Urinary bladder (tissue), 4 donors: ENCODE results near the gene CNGB1. TPM values are rescaled to one million over a fixed set of nuclear protein-coding genes. Genes with fewer than 3 reads are reported as not detected.

Experiments used
- DNase-seq: peaks from one replicate; pipeline ENCODE4 v3.0.0-alpha.2; 2015; ENCODE audit errors: extremely low spot score
- H3K27ac ChIP-seq: one replicate; pipeline ENCODE4 v1.5.1; 2013; ENCODE audit warnings: low read depth, mild to moderate bottlenecking, moderate library complexity
- H3K36me3 ChIP-seq: one replicate; pipeline ENCODE4 v1.6.1; 2013; ENCODE audit warnings: mild to moderate bottlenecking, moderate library complexity; ENCODE audit not compliant: insufficient read depth
- H3K4me1 ChIP-seq: one replicate; pipeline ENCODE4 v1.6.1; 2013; ENCODE audit warnings: mild to moderate bottlenecking, moderate library complexity; ENCODE audit not compliant: insufficient read depth
- H3K4me3 ChIP-seq: one replicate; pipeline ENCODE4 v1.5.1; 2013; ENCODE audit warnings: low read depth, low read length
- WGBS: extraction: QIAGEN DNeasy Blood & Tissue Kit; methylation state at CpG from one replicate; pipeline ENCODE4 v1.1.7; 2013; 5-methylcytosine and 5-hydroxymethylcytosine counted together
- polyA plus RNA-seq: library from polyadenylated mRNA; stranded (reverse); fragments of 200-250 nt; gene quantifications from one replicate; pipeline ENCODE4 v1.2.3, GENCODE V29; 2013
- total RNA-seq: library from RNA; depleted of rRNA; stranded (reverse); fragments of >200 nt; gene quantifications from one replicate; pipeline ENCODE4 v1.2.3, GENCODE V29; 2014
- donor health status: healthy with polysubstance abuse.
- donor health status: healthy.

Gene CNGB1
- total and polyA plus RNA-seq, 2 donors = 0.16 TPM; not detected in 1

DNA sequence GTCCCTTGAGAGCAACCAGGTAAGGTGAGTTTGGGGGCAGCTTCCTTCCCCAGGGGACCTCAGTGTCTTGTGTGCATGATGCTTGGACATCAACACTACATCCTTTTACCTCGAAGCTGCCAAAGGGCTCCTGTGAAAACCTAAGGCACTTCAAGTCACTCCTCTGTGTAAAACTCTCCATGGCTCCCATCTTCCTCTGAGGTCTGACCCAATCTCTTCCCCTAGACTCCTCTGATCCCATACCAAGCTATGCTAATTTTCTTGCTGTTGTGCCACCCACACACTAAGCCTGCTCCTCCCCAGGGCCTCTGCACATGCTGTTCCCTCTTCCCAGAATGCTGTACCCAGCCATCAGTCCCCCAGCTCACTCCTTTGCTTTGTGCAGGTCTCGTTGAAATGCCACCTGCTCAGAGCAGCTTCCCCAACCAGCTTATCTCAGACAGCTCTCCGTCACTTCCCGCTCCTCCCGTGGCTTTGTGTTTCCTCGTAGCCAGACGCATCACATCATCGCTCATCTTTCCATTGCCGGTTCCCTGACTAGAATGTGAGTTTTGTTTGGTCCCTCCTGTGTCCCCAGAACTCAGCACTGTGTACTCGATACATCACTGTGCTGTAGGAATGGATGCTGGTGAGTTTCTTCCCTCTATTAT, 78.4 kb downstream of the CNGB1 start:
- no peaks in the 10 kb centered on the region for H3K4me1 ChIP-seq
- no peak for DNase-seq
- H3K36me3 ChIP-seq = no peaks in the 10 kb centered on the region
- 58% methylated on average over 10 of the region's 10 CpGs for WGBS
- H3K4me3 ChIP-seq = no peak overlapping the region
- H3K27ac ChIP-seq = no peak overlapping the region

DNA sequence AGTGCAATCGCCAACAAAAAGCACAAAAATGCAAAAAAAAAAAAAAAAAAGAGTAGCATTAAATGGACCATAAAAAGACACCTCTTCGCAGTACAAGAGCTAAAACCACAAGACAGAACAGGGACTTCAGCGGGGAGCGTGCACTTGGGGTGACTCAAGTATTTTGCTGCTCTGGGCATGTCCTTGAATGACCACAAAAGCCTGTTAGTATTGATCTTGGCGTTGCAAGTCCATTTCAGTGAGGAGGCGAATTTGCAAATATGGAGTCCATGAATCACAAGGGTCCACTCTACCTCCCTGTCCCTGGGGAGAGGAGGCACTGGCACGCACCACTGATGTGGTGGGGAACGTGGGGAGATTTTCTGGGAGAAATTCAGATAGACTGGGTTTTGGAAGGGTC, 78.9 kb downstream of the CNGB1 start:
- no peak overlapping the region for H3K27ac ChIP-seq
- H3K4me1 ChIP-seq = no peaks in the 10 kb centered on the region
- no peaks in the 10 kb centered on the region for H3K36me3 ChIP-seq
- H3K4me3 ChIP-seq = no peak overlapping the region
- DNase-seq = no peak
- WGBS = 83% methylated on average over 8 of the region's 8 CpGs

DNA sequence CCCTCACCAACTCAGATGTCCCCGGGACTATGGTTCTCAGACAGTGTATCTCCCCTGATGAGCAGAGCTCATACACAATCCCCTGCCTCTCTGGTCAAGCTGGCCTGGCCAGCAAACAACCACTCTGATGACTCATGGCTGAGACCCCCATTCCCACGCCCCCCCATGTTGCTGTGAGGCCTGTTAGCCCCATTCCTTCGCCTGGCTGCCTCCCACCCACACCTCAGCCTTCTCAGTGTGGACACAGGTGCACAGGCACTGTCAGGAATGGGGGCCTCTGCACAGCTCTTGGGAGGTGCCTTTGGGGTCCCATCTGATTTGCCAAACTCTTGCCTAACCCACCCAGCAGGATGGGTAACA, 80.2 kb downstream of the CNGB1 start:
- Histone ChIP-seq H3K36me3 (no peaks in the 10 kb centered on the region), H3K4me1 (no peaks in the 10 kb centered on the region), H3K27ac (no peak overlapping the region), H3K4me3 (no peak overlapping the region)
- WGBS = 86% methylated on average over 3 of the region's 3 CpGs
- no peak for DNase-seq

DNA sequence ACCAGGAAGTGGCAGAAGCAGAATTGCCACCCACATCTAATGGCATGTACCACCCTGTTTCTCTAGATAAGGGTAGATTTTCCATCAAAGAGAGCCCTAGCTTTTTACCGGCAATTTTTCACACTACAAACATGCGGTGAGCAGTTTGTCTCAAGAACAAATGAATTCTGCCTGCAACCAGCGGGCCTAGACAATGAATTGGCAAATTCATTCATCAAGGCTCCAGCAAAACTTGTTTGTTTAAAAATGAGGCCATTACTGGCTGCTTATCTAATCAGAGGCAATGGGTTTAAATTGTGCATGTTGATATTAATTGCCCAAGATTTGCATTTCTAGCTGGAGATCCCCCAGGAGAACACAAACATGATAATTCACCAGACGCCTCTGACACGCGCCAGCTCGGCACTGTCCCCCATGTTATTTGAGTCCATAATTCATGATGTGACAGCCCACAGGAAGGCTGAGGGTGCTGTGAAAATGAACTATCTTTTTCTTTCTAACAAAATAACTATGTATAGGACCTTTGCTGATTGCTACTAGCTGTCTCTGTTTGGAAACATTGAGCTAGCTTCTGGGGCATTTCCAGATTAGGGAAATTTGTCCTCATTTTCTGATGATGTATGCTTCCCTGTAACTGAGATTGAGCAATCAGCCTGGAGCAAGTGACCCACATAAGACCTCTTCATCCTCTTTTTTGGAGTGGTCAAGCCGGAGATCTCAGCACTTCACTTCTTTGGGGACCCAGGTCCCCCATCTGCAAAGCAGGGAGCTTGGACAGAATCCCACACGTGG, 80.8 kb downstream of the CNGB1 start:
- Histone ChIP-seq H3K27ac (no peak overlapping the region), H3K4me3 (no peak overlapping the region), H3K36me3 (no peaks in the 10 kb centered on the region), H3K4me1 (no peaks in the 10 kb centered on the region)
- no peak for DNase-seq
- 57% methylated on average over 9 of the region's 9 CpGs for WGBS

DNA sequence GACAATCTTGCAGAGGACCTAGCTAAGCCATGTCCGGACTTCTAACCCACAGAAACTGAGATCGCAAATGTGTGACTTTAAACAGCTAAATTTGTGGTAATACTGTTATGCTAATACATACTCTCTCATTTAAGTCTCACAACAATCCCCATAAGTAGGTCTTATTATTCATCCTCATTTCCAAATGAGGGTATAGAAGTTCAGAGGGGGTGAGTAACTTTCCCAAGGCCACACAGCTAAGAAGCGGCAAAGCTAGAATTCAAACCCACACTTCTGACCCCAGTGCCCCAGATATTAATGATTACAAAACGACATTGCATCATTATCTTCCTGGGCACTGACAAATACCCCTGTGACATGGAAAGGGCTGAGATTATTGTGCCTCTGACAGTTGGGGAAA, 81.4 kb downstream of the CNGB1 start:
- Histone ChIP-seq H3K36me3 (no peaks in the 10 kb centered on the region), H3K4me1 (no peaks in the 10 kb centered on the region), H3K4me3 (no peak overlapping the region), H3K27ac (no peak overlapping the region)
- 87% methylated on average over 4 of the region's 4 CpGs for WGBS
- no peak for DNase-seq

DNA sequence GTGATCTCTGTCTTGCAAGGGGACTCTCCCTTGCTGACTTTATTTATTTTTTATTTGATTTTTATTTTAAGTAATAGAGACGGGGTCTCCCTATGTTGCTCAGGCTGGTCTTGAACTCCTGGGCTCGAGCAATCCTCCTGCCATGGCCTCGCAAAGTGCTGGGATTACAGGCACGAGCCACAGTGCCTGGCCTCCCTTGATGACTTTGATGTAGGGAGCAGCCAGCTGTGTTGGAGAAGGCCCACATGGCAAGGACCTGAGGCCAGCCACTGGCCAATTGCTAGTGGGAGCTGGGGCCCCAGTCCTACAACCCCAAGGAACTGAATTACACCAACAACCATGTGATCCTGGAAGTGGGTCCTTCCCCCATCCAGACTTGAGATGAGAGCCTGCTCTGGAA, 81.8 kb downstream of the CNGB1 start:
- no peaks in the 10 kb centered on the region for H3K4me1 ChIP-seq
- H3K4me3 ChIP-seq = no peak overlapping the region
- no peak overlapping the region for H3K27ac ChIP-seq
- DNase-seq = no peak
- 90% methylated on average over 4 of the region's 4 CpGs for WGBS
- H3K36me3 ChIP-seq = no peaks in the 10 kb centered on the region

DNA sequence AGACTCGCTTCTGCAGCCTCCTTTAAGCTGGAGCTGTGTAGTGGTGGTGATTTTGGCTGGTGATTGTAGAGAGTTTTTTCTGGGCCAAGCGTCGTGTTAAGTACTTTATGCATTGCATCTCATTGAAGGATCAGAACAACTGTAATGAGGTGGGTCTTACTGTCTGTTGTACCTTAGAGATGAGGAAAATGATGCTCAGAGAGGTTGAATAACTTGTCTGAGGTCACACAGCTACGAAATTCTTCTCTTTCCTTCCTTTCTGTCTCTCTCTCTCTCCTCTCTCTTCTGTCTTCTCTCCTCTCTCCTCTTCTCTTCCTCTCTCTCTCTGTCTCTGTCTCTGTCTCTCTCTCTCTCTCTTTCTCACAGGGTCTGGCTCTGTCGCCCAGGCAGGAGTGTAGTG, 82.8 kb downstream of the CNGB1 start:
- 90% methylated on average over 5 of the region's 5 CpGs for WGBS
- Histone ChIP-seq H3K36me3 (no peaks in the 10 kb centered on the region), H3K4me1 (no peaks in the 10 kb centered on the region), H3K27ac (no peak overlapping the region), H3K4me3 (no peak overlapping the region)
- no peak for DNase-seq

DNA sequence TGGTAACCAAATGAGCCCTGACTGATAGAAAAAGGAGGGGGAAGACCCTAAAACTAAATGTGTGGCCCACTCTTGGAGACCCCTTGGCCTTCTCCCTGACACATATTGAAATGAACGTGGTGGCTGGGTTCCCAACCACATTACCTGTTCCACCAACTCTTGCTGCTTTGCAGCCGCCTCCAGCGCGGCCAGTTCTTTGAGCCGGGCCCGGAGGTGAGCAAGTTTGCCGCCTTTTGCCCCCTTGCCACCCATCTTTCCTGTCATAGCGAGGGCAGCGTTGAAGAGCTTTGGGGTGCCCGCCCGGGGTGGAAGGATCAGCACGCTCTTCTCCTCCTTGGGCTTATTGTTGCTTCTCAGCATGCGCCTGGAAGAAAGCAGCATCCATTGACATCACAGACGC, 83.2 kb downstream of the CNGB1 start:
- no peaks in the 10 kb centered on the region for H3K36me3 ChIP-seq
- DNase-seq = no peak
- H3K4me3 ChIP-seq = no peak overlapping the region
- 93% methylated on average over 14 of the region's 14 CpGs for WGBS
- H3K27ac ChIP-seq = no peak overlapping the region
- H3K4me1 ChIP-seq = no peaks in the 10 kb centered on the region

DNA sequence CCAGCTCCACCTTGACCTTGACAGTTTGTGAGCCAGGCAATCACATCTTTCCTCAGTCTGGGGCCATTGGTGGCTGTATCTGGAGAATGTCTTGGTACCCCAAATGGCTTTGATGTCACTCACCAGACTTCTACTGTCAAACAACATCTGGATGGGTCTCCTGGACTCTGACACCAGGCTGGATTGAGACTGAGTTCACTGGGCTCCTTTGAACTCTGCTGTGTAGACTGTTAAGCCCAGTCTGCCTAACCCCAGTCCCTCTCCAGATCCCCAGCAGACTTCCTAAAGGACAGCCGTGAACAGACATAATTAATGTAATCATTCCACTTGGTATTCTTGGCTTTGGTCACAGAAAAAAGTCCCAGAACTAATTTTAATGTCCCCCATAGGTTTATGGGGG, 84.5 kb downstream of the CNGB1 start:
- 81% methylated on average over 1 of the region's 1 CpG for WGBS
- no peak overlapping the region for H3K4me3 ChIP-seq
- no peak for DNase-seq
- no peaks in the 10 kb centered on the region for H3K4me1 ChIP-seq
- no peaks in the 10 kb centered on the region for H3K36me3 ChIP-seq
- no peak overlapping the region for H3K27ac ChIP-seq

DNA sequence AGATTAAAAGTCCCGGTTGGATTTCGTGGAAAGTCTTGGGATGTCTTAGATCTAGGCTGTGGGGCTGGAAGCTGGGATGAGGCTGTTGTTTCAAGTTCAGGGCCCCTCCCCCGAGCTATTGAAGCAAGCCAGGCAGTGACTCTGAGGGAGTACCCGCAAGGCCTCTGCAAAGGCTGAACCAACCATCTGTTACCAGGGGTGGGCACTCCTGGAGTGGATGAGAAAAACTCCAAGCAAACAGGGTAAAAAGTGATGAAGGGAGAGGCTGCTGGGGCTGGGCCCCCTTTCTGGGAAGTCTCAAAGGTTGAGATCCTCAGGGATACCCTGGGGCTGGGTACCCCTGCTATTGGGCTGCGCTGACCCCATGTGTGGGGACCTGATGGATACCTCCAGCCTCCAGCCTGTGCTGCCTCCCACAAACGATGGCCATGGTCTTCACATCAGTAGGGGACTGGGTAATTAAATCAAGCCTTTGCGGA, 86.2 kb downstream of the CNGB1 start:
- DNase-seq = no peak
- Histone ChIP-seq H3K36me3 (no peaks in the 10 kb centered on the region), H3K4me3 (no peak overlapping the region), H3K4me1 (no peaks in the 10 kb centered on the region), H3K27ac (no peak overlapping the region)
- 65% methylated on average over 7 of the region's 7 CpGs for WGBS

DNA sequence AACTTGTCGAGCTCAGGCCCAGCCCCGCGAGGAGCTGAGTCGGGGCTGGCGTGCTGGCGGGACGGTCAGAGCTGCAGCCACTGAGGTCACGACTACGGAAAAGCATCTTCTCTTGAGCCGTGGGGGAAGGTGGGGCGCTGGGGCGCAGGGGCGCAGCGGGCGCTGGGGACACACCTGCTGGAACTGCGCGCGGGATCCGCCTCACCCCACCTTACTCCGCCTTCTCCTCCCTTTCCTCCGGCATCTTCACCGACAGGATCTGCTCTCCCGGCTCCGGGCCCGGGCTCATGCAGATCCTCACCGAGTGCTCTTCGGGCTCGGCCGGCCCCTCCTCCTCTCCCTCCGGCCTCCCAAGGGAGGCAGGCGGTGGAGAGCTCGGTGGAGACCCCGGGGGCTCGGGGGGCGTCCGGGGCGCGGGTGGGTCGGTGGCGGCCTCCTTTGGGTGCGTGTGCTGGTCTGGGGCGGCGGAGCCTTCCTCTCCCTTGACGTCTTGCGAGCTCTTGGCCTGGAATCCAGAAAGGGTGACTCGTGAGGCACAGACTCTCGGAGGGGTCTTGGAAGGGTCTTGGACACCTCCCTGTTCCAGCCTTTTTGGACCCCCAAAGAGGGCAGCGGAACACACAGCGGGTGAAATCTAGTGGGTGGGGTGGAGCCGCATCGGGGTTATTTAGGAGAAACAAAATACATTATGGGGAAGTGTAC, 86.8 kb downstream of the CNGB1 start:
- DNase-seq = no peak
- 19% methylated on average over 51 of the region's 51 CpGs for WGBS
- H3K27ac ChIP-seq = no peak overlapping the region
- no peak overlapping the region for H3K4me3 ChIP-seq
- no peaks in the 10 kb centered on the region for H3K36me3 ChIP-seq
- H3K4me1 ChIP-seq = no peaks in the 10 kb centered on the region

DNA sequence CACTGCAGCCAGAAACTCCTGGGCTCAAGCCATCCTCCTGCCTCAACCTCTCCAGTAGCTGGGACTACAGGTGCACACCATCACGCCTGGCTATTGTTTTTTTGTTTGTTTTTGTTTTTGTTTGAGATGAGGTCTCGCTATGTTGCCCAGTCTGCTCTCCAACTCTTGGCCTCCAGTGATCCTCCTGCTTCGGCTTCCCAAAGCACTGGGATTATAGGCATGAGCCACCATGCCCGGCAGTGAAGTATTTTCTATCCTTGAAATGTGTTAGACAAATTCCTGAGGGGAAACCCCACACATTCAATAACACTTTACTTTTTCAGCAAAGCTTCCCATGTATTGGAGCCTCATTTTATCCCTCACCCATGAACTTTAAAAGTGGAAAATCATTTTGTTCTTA, 87.4 kb downstream of the CNGB1 start:
- no peak overlapping the region for H3K27ac ChIP-seq
- H3K4me1 ChIP-seq = no peaks in the 10 kb centered on the region
- H3K4me3 ChIP-seq = no peak overlapping the region
- H3K36me3 ChIP-seq = no peaks in the 10 kb centered on the region
- WGBS = 66% methylated on average over 4 of the region's 4 CpGs
- no peak for DNase-seq

DNA sequence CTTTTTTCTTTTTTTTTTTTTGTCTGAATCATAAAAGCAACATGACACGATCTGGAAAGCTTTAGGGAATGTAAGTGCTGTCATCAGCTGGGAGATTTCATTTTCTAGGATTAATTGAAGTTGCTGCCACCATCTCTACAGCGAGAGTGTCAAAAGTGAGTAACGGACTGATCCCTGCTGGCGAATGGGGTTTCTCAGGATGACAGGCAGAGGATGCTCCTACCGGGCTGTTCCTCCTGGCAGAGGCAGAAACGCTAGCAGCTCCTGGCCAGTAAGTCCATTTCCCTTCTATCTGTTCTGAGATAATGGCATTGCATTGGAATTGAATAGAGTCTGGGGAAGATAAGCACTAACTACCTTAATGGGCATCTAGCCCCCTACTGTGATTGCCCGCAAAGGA, 88.1 kb downstream of the CNGB1 start:
- Histone ChIP-seq H3K36me3 (no peaks in the 10 kb centered on the region), H3K4me1 (no peaks in the 10 kb centered on the region), H3K27ac (no peak overlapping the region), H3K4me3 (no peak overlapping the region)
- no peak for DNase-seq
- WGBS = 29% methylated on average over 7 of the region's 7 CpGs

DNA sequence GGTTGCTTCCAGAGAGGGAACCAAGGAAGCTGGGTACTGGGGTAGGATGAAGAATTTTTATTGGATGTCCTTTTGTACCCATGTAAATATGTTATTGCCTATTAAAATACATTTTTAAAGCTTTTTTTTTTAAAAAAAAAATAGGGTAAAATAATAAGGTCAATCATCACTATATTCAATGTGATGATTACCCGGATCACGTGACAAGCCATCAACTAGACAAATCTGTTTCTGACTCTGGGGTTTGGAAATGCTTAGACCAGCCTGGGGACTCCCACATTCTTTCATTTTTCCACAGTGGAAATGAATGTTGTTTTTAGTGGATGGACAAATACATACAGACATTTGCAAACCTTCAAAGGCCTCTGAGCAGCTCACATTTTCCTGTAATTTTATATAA, 88.7 kb downstream of the CNGB1 start:
- no peak for DNase-seq
- WGBS = 79% methylated on average over 2 of the region's 2 CpGs
- H3K4me1 ChIP-seq = no peaks in the 10 kb centered on the region
- H3K4me3 ChIP-seq = no peak overlapping the region
- no peaks in the 10 kb centered on the region for H3K36me3 ChIP-seq
- no peak overlapping the region for H3K27ac ChIP-seq
